HG02759 (cell line): ENCODE data around the gene KPNA1.

Experiments used
- ATAC-seq: cut with Tn5 transposase; IDR thresholded peaks from one replicate; pipeline ENCODE4 v1.9.1; 2021; ENCODE audit warnings: mild to moderate bottlenecking, moderate library complexity; ENCODE audit not compliant: unreplicated experiment

Gene KPNA1

DNA sequence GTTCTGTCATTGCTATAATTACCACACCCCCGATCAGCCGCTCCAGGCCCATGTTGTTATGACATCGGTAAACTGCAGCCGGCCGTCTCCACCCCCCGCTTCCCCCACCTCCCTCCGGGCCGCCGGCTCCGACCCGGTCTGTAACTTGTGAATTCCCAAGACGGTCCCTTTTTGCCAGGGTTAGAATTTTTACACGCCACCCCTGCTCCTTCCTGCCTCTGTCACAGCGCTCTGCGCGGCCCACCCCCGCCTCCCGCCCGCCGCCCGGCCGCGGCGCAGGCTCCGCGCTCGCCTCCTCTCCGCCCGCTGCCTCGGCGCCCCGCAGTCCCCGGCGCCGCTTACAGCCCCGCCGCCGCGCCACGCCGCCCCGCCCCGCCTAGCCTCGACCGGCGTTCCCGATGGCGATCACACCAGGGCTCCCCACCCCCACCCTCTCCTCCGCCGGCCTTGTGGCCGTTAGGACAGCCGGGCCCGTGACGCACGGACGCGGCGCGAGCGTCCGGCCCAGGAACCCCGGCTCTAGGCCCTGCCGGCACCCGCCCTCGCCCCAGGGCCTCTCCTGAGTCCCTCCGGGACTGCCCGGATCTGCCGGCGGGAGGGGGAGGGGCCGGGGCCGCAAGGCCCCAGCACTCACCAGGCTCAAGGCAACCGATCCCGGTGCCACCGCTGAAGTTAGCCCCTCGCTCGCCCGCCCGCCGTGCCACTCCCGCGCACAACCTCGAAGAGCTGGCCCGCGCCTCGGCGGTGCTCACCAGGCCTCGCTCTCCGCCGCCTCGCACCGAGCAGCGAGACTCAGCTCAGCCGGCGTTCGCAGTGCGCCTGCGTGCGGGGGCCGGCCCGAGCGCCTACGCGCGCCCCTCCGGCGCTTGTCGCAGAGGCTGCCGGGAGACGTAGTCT is at the start of gene KPNA1:
Gene KPNA1 (minus strand): TSS at position 817 of the 897 bp plus-strand sequence. CDS start 18,374 bp downstream, outside the sequence.
- ATAC-seq, result peak; percentile 90

DNA sequence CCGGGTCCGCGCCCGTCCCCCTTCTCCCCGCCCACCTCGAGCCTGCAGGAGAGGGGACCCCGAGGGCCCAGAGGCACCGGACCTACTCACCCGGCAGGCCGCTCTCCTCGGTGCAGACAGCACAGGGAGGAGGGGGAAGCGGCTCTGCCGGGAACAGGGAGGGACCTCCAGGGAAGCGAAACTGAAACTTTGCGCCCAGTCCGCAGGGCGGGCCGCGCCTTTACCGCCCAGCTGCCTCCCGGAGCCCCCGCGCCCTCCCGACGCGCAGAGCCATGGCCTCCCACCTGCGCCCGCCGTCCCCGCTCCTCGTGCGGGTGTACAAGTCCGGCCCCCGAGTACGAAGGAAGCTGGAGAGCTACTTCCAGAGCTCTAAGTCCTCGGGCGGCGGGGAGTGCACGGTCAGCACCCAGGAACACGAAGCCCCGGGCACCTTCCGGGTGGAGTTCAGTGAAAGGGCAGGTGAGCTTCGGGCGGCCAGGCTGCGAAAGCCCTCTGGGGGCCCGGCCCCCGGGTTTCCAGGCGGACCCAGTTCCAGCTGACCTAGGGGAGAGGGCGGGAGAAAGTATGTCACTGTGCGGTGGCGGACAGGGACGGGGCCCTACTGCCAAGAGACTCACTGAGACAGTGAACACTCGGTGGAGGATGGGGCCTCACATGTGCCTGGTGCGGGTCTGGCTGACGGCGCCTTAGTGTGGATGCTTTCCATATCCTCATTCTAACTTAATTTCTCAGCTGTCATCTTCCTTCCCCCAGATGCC is 49.6 kb upstream of the KPNA1 start, which contains the start of the genes DTX3L and PARP9:
Gene DTX3L (plus strand): TSS at position 184 of the 758 bp plus-strand sequence. CDS start 89 bp downstream, at position 273.
Gene PARP9 (minus strand): TSS at position 146 of the 758 bp plus-strand sequence. CDS start 4,680 bp downstream, outside the sequence.
- peak; percentile 77 for ATAC-seq

DNA sequence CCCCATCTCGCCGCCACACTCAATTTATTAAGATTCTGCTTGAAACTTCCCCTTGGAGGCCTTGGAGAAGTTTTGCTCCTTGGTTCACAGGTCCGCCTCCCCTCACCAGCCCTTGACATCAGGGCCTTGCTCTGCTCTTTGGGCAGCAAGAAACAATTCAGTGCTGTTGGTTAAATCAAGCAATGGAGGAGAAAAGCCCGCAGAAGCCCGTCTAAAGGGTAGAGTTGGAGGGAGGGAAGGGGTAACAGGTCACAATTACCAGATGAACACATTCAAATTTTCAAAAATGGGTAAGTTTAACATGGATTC is 48.9 kb upstream of the KPNA1 start:
- peak; percentile 27 for ATAC-seq

DNA sequence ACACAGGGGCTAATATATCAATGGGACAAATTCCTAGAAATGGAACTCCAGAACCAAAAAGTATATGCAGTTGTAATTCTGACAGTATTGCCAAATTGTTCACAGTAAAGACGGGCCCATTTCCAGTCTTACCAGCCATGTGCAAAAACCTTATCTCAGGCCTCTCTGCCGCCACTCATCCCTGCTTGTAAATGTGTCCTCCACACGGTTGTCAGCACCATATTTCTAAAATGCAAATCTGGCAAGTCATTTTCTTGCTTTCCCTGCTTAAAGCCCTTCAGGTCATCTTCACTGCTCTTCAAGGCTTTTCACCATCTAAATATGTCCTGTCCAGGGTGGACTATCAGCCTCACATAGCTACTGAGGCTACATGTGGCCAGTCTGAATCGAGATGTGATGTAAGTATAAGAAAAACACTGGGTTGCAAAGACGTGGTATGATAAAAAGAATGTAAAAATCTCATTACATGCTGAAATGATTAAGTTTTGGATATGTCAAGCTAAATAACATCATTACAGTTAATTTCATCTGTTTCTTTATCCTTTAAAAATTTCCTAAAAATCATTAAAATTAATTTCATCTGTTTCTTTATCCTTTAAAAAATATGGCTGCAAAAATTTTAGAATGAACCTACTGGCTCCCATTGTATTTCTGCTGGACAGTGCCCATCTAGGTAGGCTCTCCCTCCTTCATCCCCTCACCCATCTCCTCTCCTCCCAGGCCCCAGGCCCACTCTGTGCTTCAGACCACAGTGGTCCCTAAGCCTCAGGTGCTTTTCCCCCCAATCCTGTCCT is 48.4 kb upstream of the KPNA1 start:
- no peak for ATAC-seq

DNA sequence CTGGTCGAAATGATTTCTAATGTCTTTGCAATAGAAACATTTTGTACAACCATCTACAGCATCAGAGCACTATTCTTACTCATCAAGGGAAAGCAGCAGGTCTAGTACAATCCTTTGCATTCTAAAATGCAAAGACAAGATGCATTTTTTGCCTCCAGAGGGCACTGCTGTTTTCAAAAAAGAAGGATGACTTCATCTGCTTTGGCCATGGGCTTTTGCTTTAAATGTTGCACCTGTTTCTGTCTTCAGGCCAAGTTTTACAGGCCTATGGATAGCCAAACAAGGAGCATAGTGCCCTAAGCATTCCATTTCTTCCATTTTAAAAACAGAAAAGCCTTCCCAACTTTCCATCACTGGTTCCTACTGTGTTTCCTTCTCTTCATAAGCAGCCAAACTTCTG is 45.9 kb upstream of the KPNA1 start:
- ATAC-seq, result no peak

DNA sequence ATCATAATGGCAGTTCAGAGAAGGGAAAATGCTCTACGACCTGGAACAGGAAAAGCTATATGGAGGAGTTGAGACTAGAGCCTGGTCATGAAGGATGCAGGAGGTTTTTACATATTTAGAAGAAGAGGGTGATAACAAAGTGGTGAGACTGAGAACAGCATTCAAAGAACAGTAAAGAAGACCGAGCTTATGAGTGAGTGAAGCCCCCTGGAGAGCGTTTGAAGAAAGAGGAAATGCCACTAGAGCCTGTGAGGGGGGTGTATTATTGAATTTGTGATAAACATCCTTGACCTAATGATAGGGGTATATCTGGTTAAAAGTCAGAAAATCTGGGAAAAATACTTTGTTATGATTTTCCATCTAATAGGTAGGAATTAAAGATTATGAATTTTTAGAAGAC is 45.2 kb upstream of the KPNA1 start:
- no peak for ATAC-seq

DNA sequence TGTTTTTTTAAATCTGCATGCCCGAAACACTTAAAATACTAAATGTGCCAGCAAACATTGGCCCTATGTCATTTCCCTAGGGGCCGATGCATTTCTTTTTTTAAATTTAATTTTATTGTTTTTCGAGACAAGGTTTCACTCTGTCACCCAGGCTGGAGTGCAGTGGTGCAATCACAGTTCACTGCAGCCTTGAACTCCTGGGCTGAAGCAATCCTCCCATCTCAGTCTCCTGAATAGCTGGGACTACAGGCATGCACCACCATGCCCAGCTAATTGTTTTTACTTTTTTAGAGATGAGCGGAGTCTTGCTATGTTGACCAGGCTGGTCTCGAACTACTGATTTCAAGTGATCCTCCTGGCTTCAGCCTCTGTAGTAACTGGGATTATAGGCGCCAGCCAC is 43.9 kb upstream of the KPNA1 start:
- ATAC-seq, result no peak

DNA sequence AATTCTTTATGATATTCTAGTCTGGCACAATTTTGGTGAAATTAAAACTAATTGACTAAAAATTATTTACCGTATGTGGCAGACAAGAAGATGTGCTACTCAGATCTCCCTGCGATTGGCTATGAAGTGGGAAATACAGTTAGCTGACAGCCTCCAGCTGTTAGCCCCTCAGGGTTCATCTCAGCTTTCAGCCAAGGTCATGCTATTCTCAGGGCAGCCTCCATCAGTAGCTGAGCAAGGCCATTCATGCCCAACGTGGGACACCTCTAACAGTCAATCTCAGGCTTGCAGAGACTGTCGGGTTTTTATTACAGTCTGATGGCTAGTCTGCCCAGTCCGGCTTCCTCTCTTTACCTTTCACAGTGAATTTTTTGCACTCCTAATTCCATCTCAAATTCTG is 42.6 kb upstream of the KPNA1 start:
- ATAC-seq, result no peak

DNA sequence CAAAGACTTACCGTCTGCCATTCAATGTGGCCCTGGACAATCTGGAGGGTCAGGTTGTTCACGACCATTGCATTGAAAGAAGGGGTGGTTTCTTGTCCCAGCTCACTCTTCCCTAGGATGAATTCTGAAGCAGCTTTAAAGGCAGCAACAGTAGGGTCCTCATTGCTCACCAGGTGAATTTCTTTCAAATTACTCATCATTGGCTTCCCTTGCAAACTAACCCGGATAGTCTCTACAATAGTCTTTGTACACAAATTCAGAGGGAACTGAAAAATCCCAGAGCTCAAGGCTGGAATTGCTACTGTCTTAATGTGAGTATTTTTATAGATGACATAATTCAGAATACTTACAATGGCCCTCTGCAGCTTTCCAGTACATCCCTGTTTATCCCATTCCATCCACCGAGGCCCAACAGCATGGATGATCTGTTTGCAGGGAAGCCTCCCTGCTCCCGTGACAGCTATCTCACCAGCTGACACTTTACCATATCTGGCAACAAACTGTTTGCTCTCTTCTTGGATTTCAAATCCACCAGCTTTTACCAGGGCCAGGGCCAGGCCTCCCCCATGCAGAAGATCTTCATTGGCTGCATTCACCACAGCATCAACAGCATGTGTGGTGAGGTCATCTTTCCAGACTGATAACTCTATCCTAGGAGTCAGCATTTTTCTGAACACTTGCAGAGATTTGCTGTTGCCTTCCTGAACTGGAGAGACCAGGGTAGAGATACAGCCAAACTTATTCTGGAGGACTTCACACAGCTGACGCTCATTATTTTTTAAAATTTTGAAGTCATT is 40.7 kb upstream of the KPNA1 start:
- ATAC-seq, result no peak

DNA sequence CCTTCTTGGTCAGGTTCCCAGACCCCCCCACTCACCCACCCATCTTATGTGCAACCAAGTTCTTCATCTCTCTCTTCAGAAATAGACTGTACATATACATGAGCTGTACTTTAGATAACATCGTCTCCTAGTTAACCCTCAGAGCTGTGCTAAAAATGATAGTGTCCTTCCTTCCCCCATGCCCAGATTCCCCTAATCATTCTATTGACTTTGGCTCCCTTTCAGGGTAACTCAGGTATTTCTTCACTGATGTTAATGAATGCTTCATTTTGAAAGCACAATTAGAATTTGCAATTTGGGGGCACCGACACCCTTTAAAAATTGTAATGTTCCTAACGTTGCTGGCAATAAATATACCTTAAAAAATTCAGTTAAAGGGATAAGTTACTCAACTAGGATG is 38.4 kb upstream of the KPNA1 start:
- no peak for ATAC-seq

DNA sequence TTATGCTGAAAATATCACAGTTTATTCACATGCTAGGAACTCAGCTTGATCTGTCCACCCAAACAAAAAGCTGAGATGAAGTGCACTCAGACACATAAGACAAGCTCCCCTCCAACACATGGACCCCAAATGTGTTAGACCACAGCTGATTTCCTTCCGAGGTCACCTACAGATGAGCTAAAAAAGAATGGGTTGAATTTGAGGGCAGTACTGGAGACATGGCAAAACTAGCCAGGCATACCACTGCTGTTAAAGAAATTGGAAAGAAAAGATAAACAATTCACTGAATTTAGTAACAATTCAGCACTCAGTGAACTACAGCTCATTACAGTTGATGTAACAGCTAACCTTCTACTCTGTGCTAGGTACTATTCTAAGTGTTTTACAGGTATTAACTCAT is 33.9 kb upstream of the KPNA1 start:
- ATAC-seq, result no peak

DNA sequence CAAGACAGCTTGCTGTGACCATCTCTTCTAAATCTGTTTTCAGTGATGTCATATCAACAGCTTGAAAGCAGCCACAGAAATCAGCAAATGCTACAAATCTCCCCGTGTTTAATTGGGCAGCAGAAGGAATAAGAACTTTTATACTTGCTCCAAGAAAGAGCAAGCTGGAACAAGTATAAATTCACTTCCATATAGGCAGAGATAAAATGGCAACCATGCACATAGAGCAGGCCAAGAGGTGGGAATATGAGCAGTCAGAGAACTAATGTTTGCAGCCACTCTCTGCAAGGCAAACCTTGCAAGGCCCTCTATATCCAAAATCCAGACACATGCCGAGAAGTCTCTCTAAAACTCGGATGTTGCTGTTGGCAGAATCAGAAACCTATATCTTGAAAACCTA is 33.3 kb upstream of the KPNA1 start:
- no peak for ATAC-seq

DNA sequence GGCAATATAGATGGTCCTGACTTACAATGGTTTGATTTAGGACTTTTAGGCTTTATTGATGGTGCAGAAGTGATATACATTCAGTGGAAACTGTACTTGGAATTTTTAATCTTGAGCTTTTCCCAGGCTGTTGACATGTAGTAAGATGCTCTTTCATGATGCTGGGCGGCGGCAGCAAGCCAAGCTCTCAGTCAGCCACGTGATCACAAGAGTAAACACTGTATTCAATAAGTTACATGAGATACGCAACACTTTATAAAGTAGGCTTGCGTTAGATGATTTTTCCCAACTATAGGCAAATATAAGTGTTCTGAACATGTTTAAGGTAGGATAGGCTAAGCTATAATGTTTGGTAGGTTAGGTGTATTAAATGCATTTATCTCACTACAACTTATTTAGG is 31.4 kb upstream of the KPNA1 start:
- ATAC-seq, result no peak

DNA sequence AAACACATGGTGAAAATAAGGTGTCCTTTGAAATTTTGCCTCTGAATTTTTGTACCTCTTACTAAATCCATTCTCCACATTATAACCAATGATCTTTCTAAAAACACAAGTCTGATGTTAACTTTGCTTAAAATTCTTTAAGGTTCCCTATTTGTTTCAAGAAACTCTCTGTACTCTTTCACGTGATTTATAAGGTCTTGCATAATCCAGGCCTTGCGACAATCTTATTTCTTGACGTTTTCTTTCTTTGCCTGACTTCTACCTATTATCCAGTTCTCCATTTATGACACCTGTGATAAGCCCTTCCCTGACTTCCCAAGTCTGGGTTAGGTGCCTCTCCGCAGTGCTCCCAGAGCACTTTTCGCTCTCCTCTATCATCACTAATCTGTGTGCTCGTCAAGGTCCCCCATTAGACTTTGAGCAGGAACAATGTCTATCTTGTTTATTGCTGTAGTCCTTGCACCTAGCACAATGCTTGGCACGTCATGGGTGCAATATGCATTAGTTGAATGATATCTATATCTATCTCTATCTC is 24.3 kb upstream of the KPNA1 start:
- ATAC-seq, result no peak

DNA sequence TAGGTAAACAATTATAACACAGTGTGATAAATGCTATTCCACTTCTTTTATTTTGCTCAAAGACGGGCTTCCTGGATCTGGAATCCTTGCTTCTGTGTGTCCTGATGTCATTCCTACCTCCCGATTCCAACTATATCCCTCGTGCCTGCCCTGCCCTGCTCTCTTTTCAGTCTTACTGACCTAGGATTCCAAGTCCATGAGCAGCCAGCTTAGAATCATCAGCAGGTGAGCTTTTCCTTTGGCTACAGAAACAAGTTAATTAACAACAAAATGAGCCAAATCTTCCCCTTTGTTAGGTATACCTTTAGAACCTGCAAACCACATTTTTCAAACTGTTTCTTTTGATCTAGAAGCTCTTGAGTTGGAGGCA is 21.9 kb upstream of the KPNA1 start:
- ATAC-seq, result no peak

DNA sequence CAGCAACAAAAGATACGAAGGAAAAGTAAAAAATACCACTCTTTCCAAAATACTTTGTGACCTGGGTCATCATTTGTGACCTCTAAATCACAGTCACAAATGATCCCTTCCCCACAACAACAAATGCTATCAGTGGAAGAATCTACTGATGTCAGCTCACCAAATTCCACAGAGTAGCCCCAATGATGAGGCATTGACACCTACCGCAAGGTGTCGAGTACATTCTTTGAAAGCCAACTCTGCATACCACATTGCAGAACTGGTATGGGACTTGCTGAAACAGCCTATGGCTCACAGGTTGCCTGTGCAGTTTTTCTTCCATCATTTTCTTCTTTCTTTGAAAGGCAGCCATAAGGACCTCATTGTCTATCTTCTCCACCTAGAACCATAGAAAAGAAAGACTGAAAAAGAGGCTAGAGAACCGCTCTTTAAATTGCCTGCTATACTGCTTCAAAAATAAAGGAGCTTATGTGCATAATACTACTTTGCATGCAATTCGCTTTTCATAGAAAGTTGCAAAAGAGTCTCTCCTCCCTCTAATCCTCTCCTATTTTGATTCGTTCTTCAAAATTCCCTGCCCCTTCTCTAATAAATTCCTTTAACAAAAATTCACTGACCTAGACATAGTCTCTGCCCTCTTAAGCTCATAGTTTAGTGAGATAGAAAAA is 21.4 kb upstream of the KPNA1 start:
- ATAC-seq, result no peak

DNA sequence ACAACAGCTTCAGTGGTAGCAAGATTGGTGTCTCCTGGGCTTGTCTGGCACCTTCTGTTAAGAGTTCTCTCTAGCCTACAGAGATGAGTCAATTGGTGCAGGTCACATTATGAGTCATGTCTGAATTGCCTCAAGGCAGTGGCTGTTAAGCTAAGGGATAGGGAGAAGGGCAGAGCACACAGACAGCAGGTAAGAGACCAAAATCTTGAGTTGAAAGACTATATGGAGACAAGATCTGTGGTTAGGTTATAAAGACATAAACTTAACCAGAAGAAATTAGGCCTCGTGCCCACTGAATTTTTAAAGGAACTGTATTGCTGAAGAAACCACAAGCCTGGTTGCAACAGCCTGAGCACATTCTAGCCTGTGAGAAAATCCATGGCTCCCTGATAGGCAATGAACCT is 19.2 kb upstream of the KPNA1 start:
- peak; percentile 100 for ATAC-seq

DNA sequence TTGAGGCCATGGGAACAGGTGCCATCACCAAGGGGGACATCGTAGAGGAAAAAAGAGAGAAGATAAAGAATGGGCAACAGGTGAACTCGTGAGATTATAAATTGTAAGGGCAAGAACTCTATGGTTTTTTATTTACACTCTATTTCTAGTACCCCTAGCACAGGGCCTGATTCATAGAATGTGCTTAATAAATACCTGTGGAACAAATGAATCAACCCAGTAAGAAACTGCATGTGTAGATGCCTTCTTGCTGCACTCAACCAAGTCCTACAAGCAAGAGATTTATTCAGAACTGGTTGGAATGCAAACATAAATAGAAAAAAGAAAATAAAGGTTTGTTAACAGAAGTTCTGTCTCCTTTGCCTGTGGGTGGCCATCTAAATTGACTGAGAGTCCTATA is 18.7 kb upstream of the KPNA1 start:
- ATAC-seq, result peak; percentile 9

DNA sequence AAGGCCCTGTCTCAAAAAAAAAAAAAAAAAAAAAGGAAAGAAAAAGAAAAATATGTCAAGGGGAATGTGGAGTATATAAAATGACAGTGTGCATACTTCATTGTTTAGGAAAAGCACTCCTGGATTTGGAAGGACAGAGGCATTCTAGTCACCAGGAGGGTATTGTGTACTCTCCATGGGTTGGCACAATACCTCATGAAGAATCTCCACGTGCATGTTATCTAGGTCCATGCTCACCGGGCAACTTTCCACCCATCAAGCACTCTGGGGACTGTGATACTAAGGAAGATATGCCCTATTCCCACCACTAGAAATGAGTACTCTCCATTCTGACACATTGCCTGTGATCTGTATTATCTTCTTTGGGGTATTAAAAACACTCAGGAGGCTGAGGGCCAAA is 15.4 kb upstream of the KPNA1 start:
- no peak for ATAC-seq

DNA sequence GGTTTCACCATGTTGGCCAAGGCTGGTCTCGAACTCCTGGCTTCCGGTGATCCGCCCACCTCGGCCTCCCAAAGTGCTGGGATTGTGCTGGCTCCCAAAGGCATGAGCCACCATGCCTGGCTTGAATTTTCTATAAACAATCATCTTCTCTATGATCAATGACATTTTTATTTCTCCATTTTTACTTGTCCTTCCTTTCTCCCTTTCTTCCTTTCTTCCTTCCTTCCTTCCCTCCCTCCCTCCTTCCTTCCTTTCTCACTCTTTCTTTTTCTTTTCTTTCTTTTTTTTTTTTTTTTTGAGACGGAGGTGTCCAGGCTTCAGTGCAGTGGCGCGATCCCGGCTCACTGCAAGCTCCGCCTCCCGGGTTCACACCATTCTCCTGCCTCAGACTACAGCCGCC is 8.6 kb upstream of the KPNA1 start:
- ATAC-seq, result no peak
